Astrocyte (in vitro differentiated cells and primary cell): Measurements from ENCODE around the gene KDM1B. TPM values are rescaled to one million over a fixed set of nuclear protein-coding genes. Genes with fewer than 3 reads are reported as not detected.

Experiments used
- DNase-seq: peaks from one replicate; pipeline ENCODE4 v3.0.0-alpha.2; 2010; ENCODE audit warnings: low read depth
- FAIRE-seq: peaks from 2 replicates; lab custom pipeline; 2011; peaks lifted over from hg19 to GRCh38; lab: Jason Lieb, UNC
- H2AFZ ChIP-seq: 2 replicates; pipeline ENCODE4 v1.6.0; 2012; ENCODE audit warnings: low read depth, low read length, inconsistent platforms
- H3K27ac ChIP-seq: 2 replicates; pipeline ENCODE4 v1.5.1; 2011; ENCODE audit warnings: low read depth, low read length, inconsistent platforms
- H3K27me3 ChIP-seq: 2 replicates; pipeline ENCODE4 v1.6.0; 2011; ENCODE audit warnings: low read length, inconsistent platforms; ENCODE audit not compliant: insufficient read depth
- H3K36me3 ChIP-seq: 2 replicates; pipeline ENCODE4 v1.5.1; 2011; ENCODE audit warnings: low read length, inconsistent platforms; ENCODE audit not compliant: insufficient read depth
- H3K4me1 ChIP-seq: 2 replicates; pipeline ENCODE4 v1.5.1; 2011; ENCODE audit warnings: low read length, inconsistent platforms; ENCODE audit not compliant: insufficient read depth
- H3K4me2 ChIP-seq: 2 replicates; pipeline ENCODE4 v1.6.0; 2012; ENCODE audit warnings: low read length, inconsistent platforms
- H3K4me3 ChIP-seq: 2 replicates; pipeline ENCODE4 v1.5.1; 2011; ENCODE audit warnings: low read depth, mild to moderate bottlenecking, low read length, inconsistent platforms; ENCODE audit not compliant: insufficient read depth
- H3K79me2 ChIP-seq: 2 replicates; pipeline ENCODE4 v1.6.0; 2012; ENCODE audit warnings: mild to moderate bottlenecking, low read length, inconsistent platforms; ENCODE audit not compliant: insufficient read depth
- H3K9ac ChIP-seq: 2 replicates; pipeline ENCODE4 v1.6.0; 2012; ENCODE audit warnings: mild to moderate bottlenecking, low read length, inconsistent platforms
- H3K9me3 ChIP-seq: 2 replicates; pipeline ENCODE4 v1.5.1; 2012; ENCODE audit warnings: low read depth, mild to moderate bottlenecking, low read length, inconsistent platforms; ENCODE audit not compliant: insufficient read depth
- H4K20me1 ChIP-seq: 2 replicates; pipeline ENCODE4 v1.6.0; 2012; ENCODE audit warnings: low read length, inconsistent platforms; ENCODE audit not compliant: insufficient read depth
- H3K27ac Mint-ChIP-seq: one replicate; pipeline ENCODE4 v1.8.0; 2021; ENCODE audit warnings: mild to moderate bottlenecking, mixed read lengths; ENCODE audit not compliant: unreplicated experiment
- H3K27me3 Mint-ChIP-seq: one replicate; pipeline ENCODE4 v1.8.0; 2021; ENCODE audit warnings: low read depth, mixed read lengths; ENCODE audit not compliant: unreplicated experiment
- H3K36me3 Mint-ChIP-seq: one replicate; pipeline ENCODE4 v1.8.0; 2021; ENCODE audit warnings: low read depth, mixed read lengths; ENCODE audit not compliant: unreplicated experiment
- H3K4me1 Mint-ChIP-seq: one replicate; pipeline ENCODE4 v1.8.0; 2021; ENCODE audit warnings: low read depth, mixed read lengths; ENCODE audit not compliant: unreplicated experiment
- H3K4me3 Mint-ChIP-seq: one replicate; pipeline ENCODE4 v1.8.0; 2021; ENCODE audit warnings: mild to moderate bottlenecking, moderate library complexity, mixed read lengths; ENCODE audit not compliant: unreplicated experiment
- H3K9me3 Mint-ChIP-seq: one replicate; pipeline ENCODE4 v1.8.0; 2021; ENCODE audit warnings: mild to moderate bottlenecking, mixed read lengths; ENCODE audit not compliant: unreplicated experiment
- CTCF ChIP-seq: IDR thresholded peaks from 2 replicates; pipeline ENCODE4 v1.5.1; 2011; ENCODE audit warnings: low read depth, mild to moderate bottlenecking, inconsistent platforms, low read length, moderate library complexity; ENCODE audit not compliant: insufficient read depth
- EZH2 ChIP-seq: IDR thresholded peaks from 2 replicates; pipeline ENCODE4 v1.6.1; 2012; ENCODE audit warnings: mild to moderate bottlenecking, low read length, inconsistent platforms; ENCODE audit not compliant: insufficient read depth
- total RNA-seq: library from RNA; stranded (reverse); gene quantifications from 2 replicates; pipeline ENCODE4 v1.2.1, GENCODE V29; 2021

KDM1B gene
- total RNA-seq, 1 donor from 2014 or later = 16.5 TPM

- no peak overlapping the region for H2AFZ ChIP-seq
- no peak for TF ChIP-seq EZH2
- TF ChIP-seq CTCF = no peak
- no peak overlapping the region for H3K4me3 Mint-ChIP-seq
- H3K4me1 Mint-ChIP-seq = peaks cover 3% of the 10 kb centered on the region
- no peak overlapping the region for H3K27ac Mint-ChIP-seq
- peaks cover 24% of the 10 kb centered on the region for H3K36me3 ChIP-seq
- no peak overlapping the region for H3K27ac ChIP-seq
- no peak overlapping the region for H3K4me3 ChIP-seq
- FAIRE-seq = no peak
- H3K27me3 Mint-ChIP-seq = no peaks in the 10 kb centered on the region
- H3K9me3 ChIP-seq = no peaks in the 10 kb centered on the region
- peaks cover 2% of the 10 kb centered on the region for H3K4me1 ChIP-seq
- no peaks in the 10 kb centered on the region for H3K27me3 ChIP-seq
- no peak overlapping the region for H3K4me2 ChIP-seq
- H3K79me2 ChIP-seq = peaks cover 92% of the 10 kb centered on the region
- no peak for DNase-seq
- H3K9me3 Mint-ChIP-seq = no peaks in the 10 kb centered on the region
- H3K9ac ChIP-seq = no peak overlapping the region
- H4K20me1 ChIP-seq = peaks cover 13% of the 10 kb centered on the region
- peaks cover 4% of the 10 kb centered on the region for H3K36me3 Mint-ChIP-seq
Observed at GRCh38 chr6:18254793-18255192, 99.6 kb downstream of the KDM1B start.

- no peak overlapping the region for H2AFZ ChIP-seq
- H3K27me3 Mint-ChIP-seq = no peaks in the 10 kb centered on the region
- H3K79me2 ChIP-seq = peaks cover 89% of the 10 kb centered on the region
- peak overlapping the region; percentile 51 for H3K9ac ChIP-seq
- H4K20me1 ChIP-seq = peaks cover 46% of the 10 kb centered on the region
- H3K27ac ChIP-seq = peak overlapping the region; percentile 60
- peak overlapping the region; percentile 88 for H3K4me2 ChIP-seq
- DNase-seq (peak; percentile 16), FAIRE-seq (no peak)
- H3K4me1 ChIP-seq = peaks cover 32% of the 10 kb centered on the region
- peak overlapping the region; percentile 34 for H3K4me3 Mint-ChIP-seq
- no peaks in the 10 kb centered on the region for H3K9me3 ChIP-seq
- peaks cover 15% of the 10 kb centered on the region for H3K4me1 Mint-ChIP-seq
- no peaks in the 10 kb centered on the region for H3K27me3 ChIP-seq
- TF ChIP-seq CTCF (no peak), EZH2 (no peak)
- no peaks in the 10 kb centered on the region for H3K9me3 Mint-ChIP-seq
- peaks cover 2% of the 10 kb centered on the region for H3K36me3 Mint-ChIP-seq
- no peak overlapping the region for H3K4me3 ChIP-seq
- peaks cover 19% of the 10 kb centered on the region for H3K36me3 ChIP-seq
- H3K27ac Mint-ChIP-seq = peak overlapping the region; percentile 3
Observed at GRCh38 chr6:18259675-18260447, 104.6 kb downstream of the KDM1B start.
